Midbrain (tissue), 1 donor: ENCODE measurements around the gene CALR3.
"Not testable (repeated sequence)": the region's sequence is repeated elsewhere in the genome, so short reads cannot be mapped to it uniquely, and the experiment has no call there.

Experiments used
- DNase-seq: peaks from one replicate; lab custom pipeline; 2025; lab: John Stamatoyannopoulos, UW

The CALR3 gene

DNA sequence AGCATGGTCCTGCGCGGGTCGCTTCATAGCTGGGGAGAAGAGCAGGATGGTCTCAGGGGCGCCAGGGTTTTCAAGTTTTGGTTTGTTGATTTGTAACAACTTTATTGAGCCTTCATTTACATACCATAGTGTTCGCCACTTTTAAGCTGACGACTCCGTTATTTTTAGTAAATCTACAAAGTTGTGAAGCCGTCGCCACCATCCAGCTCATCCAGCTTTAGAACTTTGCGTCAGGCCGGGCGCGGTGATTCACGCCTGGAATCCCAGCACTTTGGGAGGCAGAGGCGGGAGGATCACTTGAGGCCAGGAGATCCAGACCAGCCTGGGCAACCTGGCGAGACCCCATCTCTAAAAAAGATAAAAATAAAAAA, 631 bp upstream of the CALR3 start:
- DNase-seq: no peak

DNA sequence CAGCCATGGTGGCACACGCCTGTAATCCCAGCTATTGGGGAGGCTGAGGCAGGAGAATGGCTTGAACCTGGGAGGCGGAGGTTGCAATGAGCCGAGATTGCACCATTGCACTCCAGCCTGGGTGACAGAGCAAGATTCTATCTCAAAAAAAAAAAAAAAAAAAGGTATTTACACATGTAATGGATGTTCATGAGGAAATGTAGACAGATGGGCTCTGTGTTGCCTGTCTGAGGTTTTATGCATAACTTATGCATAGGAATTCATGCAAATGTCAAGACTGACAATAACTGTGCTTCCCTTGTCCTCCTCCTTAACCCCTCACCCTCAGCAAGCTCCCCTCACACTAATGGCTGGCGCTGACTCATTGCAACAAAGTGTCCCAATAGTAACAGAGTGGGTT, 9.5 kb downstream of the CALR3 start:
- DNase-seq: not testable (repeated sequence)

DNA sequence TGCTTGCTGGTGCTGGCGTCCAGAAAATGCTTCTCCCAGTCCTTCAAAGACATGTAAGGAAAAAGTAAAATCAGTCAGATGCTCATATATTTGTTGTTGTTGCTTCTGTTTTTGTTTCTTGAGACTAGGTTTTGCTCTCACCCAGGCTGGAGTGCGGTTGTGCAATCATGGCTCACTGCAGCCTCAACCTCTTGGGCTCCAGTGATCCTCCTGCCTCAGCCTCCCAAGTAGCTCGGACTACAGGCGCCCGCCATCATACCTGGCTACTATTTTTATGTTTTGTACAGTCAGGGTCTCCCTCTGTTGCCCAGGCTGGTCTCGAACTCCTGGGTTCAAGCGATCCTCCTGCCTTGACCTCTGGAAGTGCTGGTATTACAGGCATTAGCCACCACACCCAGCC, 13.2 kb downstream of the CALR3 start:
- DNase-seq: no peak

DNA sequence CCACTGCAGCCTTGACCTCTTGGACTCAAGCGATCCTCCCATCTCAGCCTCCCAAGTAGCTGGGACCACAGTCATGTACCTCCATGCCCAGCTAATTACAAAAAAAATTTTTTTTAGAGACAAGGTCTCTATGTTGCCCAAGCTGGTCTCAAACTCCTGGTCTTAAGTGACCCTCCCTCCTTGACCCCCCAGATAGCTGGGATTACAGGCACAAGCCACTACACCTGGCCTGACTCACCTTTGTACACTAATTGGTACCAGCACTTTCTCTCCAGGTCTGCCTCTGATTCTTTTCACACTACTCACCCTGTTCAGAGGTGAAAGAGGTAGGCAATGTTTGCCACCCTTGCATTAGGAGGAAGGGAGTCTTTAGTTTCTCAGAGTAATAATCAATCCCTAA, 18.7 kb downstream of the CALR3 start:
- DNase-seq: no peak

DNA sequence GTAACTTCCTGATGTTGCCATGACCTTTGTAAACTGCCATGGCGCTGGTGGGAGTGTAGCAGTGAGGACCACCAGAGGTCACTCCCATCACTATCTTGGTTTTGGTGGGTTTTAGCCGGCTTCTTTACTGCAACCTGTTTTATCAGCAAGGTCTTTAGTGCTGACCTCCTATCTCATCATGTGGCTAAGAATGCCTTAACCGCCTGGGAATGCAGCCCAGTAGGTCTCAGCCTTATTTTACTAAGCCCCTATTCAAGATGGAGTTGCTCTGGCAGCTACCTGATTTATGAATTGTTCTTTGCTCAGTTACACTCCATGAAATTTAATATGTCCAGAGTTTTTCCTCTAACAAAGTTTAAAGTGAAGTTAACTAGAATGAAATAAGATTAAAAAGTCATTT, 19.6 kb downstream of the CALR3 start:
- no peak for DNase-seq

DNA sequence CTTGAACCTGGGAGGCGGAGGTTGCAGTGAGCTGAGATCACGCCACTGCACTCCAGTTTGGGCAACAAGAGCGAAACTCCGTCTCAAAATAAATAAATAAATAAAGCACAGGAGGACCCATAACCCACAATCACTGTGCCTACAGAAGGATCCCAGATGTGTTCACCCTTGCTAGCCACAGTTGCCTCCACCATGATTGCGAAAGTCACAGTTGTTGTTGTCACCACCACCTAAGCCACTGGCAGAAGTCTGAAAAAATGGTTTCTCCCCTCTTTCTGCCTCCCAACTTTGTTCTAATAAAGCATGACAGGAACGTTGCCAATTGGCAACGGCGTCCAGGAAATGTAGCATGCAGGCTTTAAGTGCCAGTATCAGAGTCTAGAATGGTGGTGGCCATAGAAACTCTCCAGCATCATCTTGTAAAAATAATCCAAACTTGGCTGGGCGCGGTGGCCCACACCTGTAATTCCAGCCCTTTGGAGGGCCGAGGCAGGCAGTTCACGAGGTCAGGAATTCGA, 22.0 kb downstream of the CALR3 start:
- no peak for DNase-seq

DNA sequence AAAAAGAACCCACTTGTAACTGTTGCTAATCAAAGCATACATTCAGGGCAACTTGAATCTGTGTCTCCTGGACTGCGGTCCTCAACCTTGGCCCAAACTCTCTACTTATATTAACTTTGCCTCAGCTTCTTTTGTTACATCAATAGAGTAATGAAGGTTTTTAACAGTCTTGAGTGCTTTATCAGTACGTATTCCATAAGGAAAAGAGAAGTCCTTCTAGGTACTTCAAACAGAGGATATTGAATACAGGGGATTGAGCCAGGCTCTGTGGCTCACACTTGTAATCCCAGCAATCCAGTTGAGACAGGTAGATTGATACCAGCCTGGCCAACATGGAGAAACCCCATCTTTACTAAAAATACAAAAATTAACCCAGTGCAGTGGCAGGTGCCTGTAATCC, 23.0 kb downstream of the CALR3 start:
- no peak for DNase-seq

DNA sequence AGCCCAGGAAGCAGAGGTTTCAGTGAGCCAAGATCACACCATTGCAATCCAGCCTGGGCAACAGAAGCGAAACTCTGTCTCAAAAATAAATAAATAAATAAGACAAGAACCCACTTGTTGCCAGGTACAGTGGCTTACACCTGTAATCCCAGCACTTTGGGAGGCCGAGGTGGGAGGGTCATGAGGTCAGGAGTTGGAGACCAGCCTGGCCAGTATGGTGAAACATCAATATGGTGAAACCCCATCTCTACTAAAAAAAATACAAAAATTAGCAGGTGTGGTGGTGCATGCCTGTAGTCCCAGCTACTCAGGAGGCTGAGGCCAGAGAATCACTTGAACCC, 23.4 kb downstream of the CALR3 start:
- DNase-seq: not testable (repeated sequence)

DNA sequence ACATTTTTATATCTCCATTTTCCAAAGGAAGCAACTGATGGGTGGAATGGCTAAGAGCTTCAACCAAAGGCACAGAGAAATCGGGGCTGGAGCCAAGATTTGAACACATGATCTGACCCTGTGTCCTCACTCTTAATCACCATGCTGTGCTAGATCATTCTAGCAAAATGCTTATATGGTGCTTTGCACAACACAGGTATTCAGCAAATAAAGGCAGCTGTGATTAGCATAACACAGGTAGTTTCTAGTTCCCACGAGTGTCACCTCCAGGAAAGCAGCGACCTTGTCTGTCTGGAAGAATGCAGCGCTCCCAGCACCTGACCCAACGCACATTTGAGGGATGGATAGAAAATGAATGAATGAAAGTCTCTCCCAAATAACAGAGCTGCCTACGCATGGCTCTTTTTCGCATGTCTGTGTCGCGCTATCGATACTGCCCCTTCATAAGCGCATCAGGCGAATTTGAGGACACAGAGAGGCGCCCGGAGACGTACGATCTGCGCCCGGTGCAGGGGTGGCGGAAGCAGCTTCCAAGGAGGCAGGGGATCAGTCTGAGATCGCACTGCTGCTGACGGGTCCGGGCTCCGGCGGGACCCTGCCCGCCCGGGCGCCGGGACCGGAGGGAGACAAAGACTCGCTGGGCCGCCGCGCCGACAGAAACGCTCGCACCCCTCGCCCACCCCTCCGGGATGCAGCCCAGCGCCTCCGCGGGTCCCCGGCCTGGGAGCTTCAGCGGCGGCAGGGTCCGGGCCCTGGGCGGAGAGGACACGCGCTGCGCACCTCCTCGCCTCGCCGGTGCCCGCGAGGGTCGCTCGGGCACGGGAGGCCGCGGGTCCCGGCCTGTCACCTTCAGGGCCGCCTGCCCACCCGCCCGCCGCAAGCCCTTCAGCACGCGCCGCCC, 24.8 kb downstream of the CALR3 start:
- peak; percentile 29 for DNase-seq

DNA sequence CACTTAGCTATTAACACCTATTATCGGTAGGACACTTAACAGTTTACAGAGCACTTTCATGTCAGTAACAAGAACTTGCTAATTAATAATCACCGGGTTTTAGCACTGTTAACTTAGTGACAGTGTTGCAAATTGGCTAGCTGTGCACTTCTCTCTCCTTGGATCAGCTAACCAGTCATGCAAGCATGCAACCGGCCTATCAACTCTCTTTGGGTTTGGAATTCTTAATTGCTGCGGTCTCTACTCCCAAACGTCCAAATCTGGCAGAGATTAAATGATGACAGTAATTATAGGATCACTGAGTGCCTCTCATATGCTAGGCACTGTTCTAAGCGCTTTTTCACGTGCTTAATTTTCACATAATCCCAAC, 25.4 kb downstream of the CALR3 start:
- no peak for DNase-seq

DNA sequence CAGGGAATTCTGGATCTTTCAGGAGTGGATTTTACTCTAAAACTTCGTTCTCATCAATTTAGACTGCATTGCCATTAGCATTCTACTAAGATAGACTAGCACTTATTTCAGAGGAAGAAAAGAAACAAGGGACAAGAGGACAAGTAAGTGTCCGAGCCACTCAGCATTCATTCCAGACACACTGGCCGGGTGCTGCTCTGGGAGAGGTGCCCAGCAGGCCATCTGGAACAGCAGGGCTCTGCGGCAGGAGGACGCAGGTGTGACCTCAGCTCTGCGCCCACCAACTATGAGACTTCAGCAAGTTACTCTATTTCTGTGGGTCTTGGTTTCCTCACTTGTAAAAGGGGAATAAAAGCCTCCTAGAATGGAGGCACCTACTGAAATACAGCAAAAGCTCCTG, 28.4 kb downstream of the CALR3 start:
- peak; percentile 59 for DNase-seq

DNA sequence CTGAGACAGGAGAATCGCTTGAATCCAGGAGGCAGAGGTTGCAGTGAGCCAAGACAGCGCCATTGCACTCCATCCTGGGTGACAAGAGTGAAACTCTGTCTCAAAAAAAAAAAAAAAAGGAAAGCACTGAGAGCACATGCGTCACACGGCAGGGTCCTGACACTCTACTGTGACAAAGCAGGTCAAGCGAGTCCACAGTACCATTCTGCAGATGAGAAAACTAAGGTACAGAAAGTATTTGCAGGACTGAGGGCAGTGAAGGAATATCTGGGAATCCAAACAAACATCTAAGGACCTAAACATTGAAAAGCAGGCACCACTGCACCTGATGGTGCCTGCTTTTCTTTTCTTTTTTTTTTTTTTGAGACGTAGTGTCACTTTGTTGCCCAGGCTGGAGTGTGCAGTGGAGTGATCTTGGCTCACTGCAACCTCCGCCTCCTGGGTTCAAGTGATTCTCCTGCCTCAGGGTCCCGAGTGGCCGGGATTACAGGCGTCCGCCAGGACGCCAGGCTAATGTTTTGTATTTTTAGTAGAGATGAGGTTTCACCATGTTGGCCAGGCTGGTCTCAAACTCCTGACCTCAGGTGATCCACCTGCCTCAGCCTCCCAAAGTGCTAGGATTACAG, 29.1 kb downstream of the CALR3 start:
- not testable (repeated sequence) for DNase-seq

DNA sequence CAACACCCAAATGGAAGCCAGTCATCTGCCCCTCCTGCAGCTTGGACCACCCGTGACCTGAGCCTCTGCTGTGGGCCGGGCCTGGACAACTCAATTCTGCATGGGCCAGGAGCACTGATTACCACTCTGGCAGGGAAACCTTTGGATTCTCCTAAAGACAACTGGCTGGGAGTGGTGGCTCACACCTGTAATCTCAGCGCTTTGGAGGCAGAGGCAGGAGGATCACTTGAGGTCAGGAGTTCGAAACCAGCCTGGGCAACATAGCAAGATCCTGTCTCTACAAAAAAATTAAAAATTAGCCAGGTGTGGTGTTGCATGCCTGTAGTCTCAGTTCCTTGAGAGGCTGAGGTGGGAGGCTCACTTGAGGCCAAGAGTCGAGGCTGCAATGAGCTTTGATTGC, 30.7 kb downstream of the CALR3 start:
- no peak for DNase-seq

DNA sequence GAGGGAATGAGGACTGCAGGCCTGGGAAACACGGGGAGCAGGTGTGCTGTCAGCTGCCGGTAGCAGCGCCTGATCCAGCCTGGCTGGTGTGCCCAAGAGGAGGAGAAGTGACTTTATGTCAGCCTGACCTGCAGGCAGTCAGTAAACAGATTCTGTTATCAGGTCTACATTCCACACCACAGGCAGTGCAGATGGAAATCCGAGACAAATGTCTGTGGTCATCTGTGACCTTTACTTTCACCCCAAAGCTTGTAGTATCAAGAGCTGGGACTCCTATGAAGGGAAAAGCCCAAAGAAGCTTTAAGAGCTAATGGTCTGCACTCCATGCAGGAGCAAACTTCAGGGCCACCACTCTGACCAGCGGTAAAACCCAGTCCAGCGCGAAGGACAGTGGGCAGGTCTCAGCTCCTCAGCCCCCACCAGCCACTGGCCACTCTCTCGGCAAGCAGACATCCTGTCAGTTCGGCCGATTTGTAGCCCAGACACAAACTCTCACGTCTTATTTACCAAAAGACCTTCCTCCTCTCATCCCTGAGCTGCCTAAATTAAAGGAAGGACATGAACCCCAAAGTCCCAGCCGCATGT, 31.9 kb downstream of the CALR3 start:
- no peak for DNase-seq

DNA sequence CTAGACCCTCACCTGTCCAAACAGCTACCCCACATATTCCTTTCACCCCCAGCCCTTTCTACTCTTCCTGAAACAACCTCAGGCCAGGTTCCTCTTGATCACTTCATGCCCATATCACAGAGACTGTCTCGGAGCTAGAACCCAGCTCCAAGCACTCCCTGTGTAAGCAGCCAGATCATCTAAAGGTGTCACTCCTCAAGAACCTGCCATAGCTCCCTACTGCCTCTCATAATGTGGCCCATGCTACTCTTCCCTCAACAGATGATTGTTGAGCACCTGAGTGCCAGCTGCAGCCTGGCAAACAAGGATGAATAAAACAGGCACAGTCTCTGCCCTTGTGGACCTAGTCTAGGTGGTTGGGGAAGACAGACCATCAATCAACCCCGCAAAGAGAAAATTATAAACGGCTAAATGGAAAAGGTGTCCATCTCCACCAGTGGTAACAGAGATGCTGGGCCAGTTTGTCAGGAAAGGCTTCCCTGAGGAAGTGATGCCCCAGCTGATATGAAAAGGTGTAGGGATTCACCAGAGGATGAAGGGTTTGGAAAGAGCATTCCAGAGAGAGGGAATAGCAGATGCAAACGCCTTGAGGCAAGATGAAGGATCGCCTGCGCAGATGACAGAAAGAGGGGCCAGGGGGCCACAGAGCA, 32.5 kb downstream of the CALR3 start:
- no peak for DNase-seq

DNA sequence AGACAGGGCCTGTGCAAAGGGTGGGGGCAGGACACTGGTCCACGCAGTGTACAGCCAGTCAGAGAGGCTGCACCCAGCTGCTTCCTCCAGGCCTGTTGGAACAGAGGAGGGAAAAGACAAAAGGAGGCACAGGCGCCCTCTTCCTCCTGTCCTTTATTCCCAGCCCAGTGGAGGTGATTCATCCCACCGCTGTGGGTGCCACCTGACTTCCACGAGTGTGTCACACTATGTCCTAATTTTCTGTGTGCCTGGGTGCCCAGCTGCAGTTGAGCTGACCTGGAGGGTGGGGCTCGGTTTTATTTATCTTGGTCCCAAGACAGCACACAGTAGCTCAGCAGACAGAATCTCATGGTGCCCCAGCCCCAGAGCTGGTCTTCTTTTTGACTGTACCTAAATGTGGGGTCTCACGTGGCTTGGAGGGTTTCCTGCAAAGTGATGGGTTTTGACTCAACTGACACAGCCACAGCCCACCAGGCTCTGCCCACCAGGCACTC, 33.2 kb downstream of the CALR3 start:
- no peak for DNase-seq

DNA sequence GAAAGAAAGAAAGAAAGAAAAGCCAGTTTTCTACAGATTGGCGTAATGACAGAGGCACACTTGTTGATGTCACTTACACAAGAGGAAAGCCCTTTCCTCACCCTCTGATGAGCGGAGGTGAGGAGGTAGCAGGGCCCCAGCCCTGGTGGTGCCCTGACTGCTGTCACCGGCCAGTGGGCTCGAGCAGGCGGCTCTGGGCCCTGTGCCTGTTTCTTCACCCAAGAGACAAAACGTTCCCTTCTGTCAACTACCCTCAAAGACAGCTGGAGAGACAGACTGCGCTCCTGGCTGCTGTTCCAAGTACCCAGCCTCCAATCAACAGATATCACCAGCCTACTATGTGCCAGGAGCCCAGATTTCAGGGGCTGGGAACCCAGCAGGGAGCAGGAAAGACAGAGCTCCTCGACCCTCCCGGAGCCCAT, 34.3 kb downstream of the CALR3 start:
- DNase-seq: peak; percentile 19

DNA sequence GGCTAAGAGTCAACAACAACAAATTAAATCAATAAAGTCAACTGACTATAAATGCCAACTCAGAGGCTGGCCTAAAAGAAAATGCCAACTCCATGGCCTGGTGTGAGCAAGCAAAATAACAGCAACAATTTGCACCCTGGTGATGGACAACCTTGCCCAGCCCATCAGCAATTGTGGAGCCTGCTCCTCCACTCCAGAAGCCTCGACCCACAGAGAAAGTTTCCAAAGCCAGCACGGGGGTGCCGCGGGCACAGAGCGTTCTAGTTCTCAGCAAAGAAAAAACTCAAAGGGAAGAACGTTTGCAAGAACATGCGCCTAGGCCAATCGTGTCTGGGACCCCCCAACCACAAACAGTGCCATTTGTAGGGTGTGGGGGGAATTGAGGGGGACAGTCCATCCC, 35.5 kb downstream of the CALR3 start:
- DNase-seq: peak; percentile 58

DNA sequence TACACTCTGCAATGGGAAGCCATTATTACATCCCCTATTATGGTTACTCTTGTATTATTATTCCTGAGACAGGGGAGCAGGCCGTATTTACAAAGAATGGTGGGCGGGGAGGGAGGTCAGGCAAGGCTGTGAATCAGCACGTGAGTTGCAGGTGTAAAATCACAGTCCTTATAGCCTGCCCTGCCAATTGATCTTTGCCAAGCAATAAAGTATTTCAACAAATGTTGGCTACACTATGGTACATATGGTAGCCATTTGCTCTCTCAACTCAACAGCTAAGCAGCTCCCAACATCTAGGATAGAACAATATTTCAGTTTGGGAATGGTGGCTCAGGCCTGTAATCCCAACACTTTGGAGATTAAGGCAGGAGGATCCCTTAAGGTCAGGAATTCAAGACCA, 36.3 kb downstream of the CALR3 start:
- no peak for DNase-seq

DNA sequence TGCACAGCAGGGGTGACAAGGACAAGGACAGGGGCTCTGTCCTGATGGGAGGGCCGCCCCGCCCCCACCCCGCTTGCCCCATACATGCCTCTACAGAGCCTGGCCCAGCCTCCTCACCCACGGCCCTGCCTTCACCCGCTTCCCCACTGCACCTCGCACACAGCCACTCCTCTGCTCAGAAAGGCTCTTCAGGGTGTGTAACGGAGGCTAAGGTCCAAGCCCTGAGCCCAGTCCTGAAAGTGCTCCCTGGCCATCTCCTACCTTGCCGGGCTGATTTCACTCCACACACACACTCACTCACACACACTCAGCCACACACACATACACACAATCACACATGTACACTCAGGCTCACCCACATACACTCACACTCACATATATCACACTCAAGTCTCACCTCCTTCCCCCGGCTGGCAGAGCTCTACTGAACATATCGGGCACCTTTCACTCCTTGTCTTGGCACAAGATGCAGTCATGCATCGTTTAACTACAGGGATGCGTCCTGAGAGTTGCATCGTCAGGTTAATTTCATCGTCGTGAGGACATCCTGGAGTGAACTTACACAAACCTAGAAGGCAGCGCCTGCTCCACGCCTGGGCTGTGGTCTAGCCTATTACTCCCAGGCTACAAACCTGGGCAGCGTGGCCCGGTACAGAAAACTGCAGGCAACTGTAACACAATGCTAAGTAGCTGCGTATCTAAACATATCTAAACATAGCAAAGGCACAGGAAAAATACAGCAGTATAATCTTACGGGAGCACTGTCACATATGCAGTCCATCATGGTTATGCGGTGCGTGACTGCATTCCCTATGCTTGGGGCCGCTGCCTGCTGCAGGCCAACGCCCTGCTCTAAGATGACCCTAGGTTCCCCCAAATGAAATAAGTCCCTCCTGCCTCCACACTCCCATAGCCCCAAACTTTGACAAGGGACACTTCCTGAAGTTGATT, 37.3 kb downstream of the CALR3 start:
- no peak for DNase-seq

DNA sequence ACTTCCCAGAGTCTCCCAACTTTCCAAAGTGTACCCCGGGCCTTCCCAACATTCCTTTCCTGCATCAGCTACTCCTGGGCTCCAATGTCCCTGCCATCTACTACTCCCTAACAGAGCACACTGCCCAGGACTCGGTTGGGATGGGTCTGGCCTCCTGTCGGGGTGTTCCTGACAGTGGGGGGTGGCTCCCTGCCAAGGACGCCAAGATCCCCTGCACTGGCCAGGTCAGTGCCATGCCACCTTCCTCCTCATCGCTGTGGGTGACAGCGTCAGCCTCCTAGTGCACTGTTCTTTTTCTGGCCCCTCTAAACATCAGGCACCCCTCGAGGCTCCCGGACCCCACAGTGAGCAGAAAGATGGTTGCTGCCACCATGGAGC, 38.0 kb downstream of the CALR3 start:
- DNase-seq: no peak
